OCI-LY7 (cell line): ENCODE measurements around the gene ETFRF1. TPM values are rescaled to one million over a fixed set of nuclear protein-coding genes. Genes with fewer than 3 reads are reported as not detected.

ENCODE experiments used
- BruUV-seq: library from RNA; stranded (reverse); fragments of 400-500 nt; replicated peaks from 2 replicates; lab custom pipeline; 2021; lab: Mats Ljungman, UMichigan
- CTCF ChIA-PET: fragments of 300-600 bp; sonication (Branson Sonifier 250); formaldehyde crosslinking; loops from one replicate; lab custom pipeline; 2022; ENCODE audit warnings: antibody characterized with exemption; ENCODE audit not compliant: unreplicated experiment; lab: Charles Lee
- POLR2A ChIA-PET: fragments of 300-600 bp; sonication (Branson Sonifier 250); formaldehyde crosslinking; loops from one replicate; lab custom pipeline; 2022; ENCODE audit warnings: antibody characterized with exemption; lab: Charles Lee
- DNase-seq: peaks from one replicate; pipeline ENCODE4 v3.0.0-alpha.2; 2015; ENCODE audit warnings: low spot score
- H2AFZ ChIP-seq: fragments of 200-600 bp; sonication (generic), shearing (Covaris generic); 2 replicates; pipeline ENCODE4 v1.6.1; 2014; ENCODE audit warnings: mild to moderate bottlenecking, antibody characterized with exemption, low read length, moderate library complexity
- H3K27ac ChIP-seq: fragments of 200-600 bp; sonication (generic); 2 replicates; pipeline ENCODE4 v1.5.1; 2014; ENCODE audit warnings: mixed run types, low read depth, mild to moderate bottlenecking, moderate library complexity, low read length, inconsistent platforms; ENCODE audit not compliant: poor library complexity, severe bottlenecking
- H3K36me3 ChIP-seq: fragments of 200-600 bp; sonication (generic); 2 replicates; pipeline ENCODE4 v1.6.1; 2014; ENCODE audit warnings: mild to moderate bottlenecking, antibody characterized with exemption, low read length, moderate library complexity, mixed read lengths; ENCODE audit not compliant: insufficient read depth
- H3K4me1 ChIP-seq: fragments of 200-600 bp; sonication (generic); 2 replicates; pipeline ENCODE4 v1.5.1; 2014; ENCODE audit warnings: mild to moderate bottlenecking, low read length; ENCODE audit not compliant: insufficient read depth, poor library complexity, severe bottlenecking
- H3K4me2 ChIP-seq: fragments of 200-600 bp; sonication (generic); 2 replicates; pipeline ENCODE4 v1.6.1; 2014; ENCODE audit warnings: mild to moderate bottlenecking, low read length
- H3K4me3 ChIP-seq: fragments of 200-600 bp; sonication (generic); 2 replicates; pipeline ENCODE4 v1.5.1; 2014; ENCODE audit warnings: mild to moderate bottlenecking, low read depth, low read length; ENCODE audit not compliant: poor library complexity, severe bottlenecking
- H3K79me2 ChIP-seq: fragments of 200-600 bp; sonication (generic); 2 replicates; pipeline ENCODE4 v1.6.1; 2016; ENCODE audit warnings: low read depth, mild to moderate bottlenecking, low read length, moderate library complexity, mixed read lengths; ENCODE audit not compliant: insufficient read depth
- H3K9me2 ChIP-seq: fragments of 200-600 bp; sonication (generic); 2 replicates; pipeline ENCODE4 v1.6.1; 2016; ENCODE audit warnings: mild to moderate bottlenecking, low read length, mixed read lengths; ENCODE audit not compliant: insufficient read depth
- H3K9me3 ChIP-seq: fragments of 200-600 bp; sonication (generic); 2 replicates; pipeline ENCODE4 v1.6.1; 2014; ENCODE audit warnings: mild to moderate bottlenecking, mixed run types, low read length, mixed read lengths
- H4K20me1 ChIP-seq: fragments of 200-600 bp; sonication (generic); 2 replicates; pipeline ENCODE4 v1.6.1; 2014; ENCODE audit warnings: mild to moderate bottlenecking, antibody characterized with exemption, low read length, moderate library complexity, mixed read lengths; ENCODE audit not compliant: insufficient read depth
- CTCF ChIP-seq: fragments of 200-600 bp; sonication (generic); conservative IDR thresholded peaks from 2 replicates; pipeline ENCODE4 v1.5.1; 2014; ENCODE audit warnings: mild to moderate bottlenecking, antibody characterized with exemption, low read length, moderate library complexity, mixed read lengths
- EZH2phosphoT487 ChIP-seq: fragments of 200-600 bp; sonication (generic); IDR thresholded peaks from 2 replicates; pipeline ENCODE4 v1.6.1; 2018; ENCODE audit warnings: low read depth, borderline replicate concordance, mild to moderate bottlenecking, mixed run types, antibody characterized with exemption, low read length, moderate library complexity, mixed read lengths
- intact Hi-C: fragments of 100-400 bp; cut with micrococcal nuclease; formaldehyde crosslinking; loops from one replicate; pipeline ENCODE4 v1.10.0; 2022; ENCODE audit not compliant: unreplicated experiment
- total RNA-seq, 2 experiments: library from RNA; depleted of rRNA in 1 of 2; stranded (reverse); fragments of >200 nt in 1 of 2; shearing (Covaris generic) in 1 of 2; gene quantifications; 2 replicates each; pipeline ENCODE4 v1.2.3, GENCODE V29; 2014 to 2022

Gene ETFRF1
- total RNA-seq, 2 experiments from 2014 or later: 8.5 to 11.4 TPM

GRCh38 chr12:25184132-25184531 is 10.9 kb upstream of the ETFRF1 start:
- H3K4me3 ChIP-seq: no peak overlapping the region
- DNase-seq: no peak
- ChIA-PET POLR2A (interaction anchor here (1.1 to 1.5 kb wide), 2 partner anchors 11 to 77 kb away, joined by 3 to 5 read pairs; partner anchors contain the start of genes DNAI7 and ETFRF1), CTCF (no interaction called here)
- no peaks in the 10 kb centered on the region for H3K4me1 ChIP-seq
- no peak overlapping the region for H2AFZ ChIP-seq
- no peaks in the 10 kb centered on the region for H3K36me3 ChIP-seq
- intact Hi-C loops: no loop called here
- no peaks in the 10 kb centered on the region for H3K79me2 ChIP-seq
- no peak overlapping the region for H3K4me2 ChIP-seq
- H3K27ac ChIP-seq: no peak overlapping the region
- no peaks in the 10 kb centered on the region for H3K9me2 ChIP-seq
- H3K9me3 ChIP-seq: no peaks in the 10 kb centered on the region
- H4K20me1 ChIP-seq: no peaks in the 10 kb centered on the region
- TF ChIP-seq EZH2phosphoT487 (no peak), CTCF (no peak)
- BruUV-seq: no TSS peak

GRCh38 chr12:25186038-25186787 is 8.8 kb upstream of the ETFRF1 start:
- Histone ChIP-seq H3K9me2 (no peaks in the 10 kb centered on the region), H3K79me2 (no peaks in the 10 kb centered on the region), H4K20me1 (no peaks in the 10 kb centered on the region), H3K4me3 (no peak overlapping the region), H3K4me2 (0 out of 2 replicates have a peak overlapping the region, but pooled peaks have one; percentile 3), H3K36me3 (no peaks in the 10 kb centered on the region), H2AFZ (no peak overlapping the region; the same call in 1 of the 2 replicates), H3K27ac (no peak overlapping the region), H3K4me1 (no peaks in the 10 kb centered on the region), H3K9me3 (no peaks in the 10 kb centered on the region)
- TF ChIP-seq EZH2phosphoT487: no peak
- TF ChIP-seq CTCF: no peak
- no TSS peak for BruUV-seq
- DNase-seq: peak; percentile 10
- CTCF ChIA-PET: no interaction called here
- intact Hi-C loops: no loop called here
- POLR2A ChIA-PET: interaction anchor here (0.5 kb wide), 1 partner anchor 230 kb away, joined by 3 read pairs; no protein-coding TSS in a partner anchor

GRCh38 chr12:25186788-25187402 is 8.1 kb upstream of the ETFRF1 start:
- 0 out of 2 replicates have a peak overlapping the region, but pooled peaks have one; percentile 3 for H3K4me2 ChIP-seq
- intact Hi-C loops: no loop called here
- H3K36me3 ChIP-seq: no peaks in the 10 kb centered on the region
- H3K27ac ChIP-seq: no peak overlapping the region
- BruUV-seq: no TSS peak
- TF ChIP-seq EZH2phosphoT487 (no peak), CTCF (no peak)
- no peaks in the 10 kb centered on the region for H3K4me1 ChIP-seq
- POLR2A ChIA-PET: no interaction called here
- H4K20me1 ChIP-seq: no peaks in the 10 kb centered on the region
- H3K79me2 ChIP-seq: no peaks in the 10 kb centered on the region
- H2AFZ ChIP-seq: no peak overlapping the region; the same call in 1 of the 2 replicates
- H3K9me2 ChIP-seq: no peaks in the 10 kb centered on the region
- no peak overlapping the region for H3K4me3 ChIP-seq
- CTCF ChIA-PET: no interaction called here
- no peak for DNase-seq
- no peaks in the 10 kb centered on the region for H3K9me3 ChIP-seq
